GM12865 (cell line): Measurements from ENCODE around the gene HNF1B.
A peak's percentile ranks its signal among the peaks of the same experiment; 100 is the strongest.

Experiments
- DNase-seq: peaks from one replicate; pipeline ENCODE4 v3.0.0; 2010; ENCODE audit warnings: low read depth
- H3K4me3 ChIP-seq: 2 replicates; pipeline ENCODE4 v1.5.1; 2011; ENCODE audit warnings: mild to moderate bottlenecking, low read depth, low read length, control low read depth
- TF ChIP-seq, protein P1 (sequence below): IDR thresholded peaks from 2 replicates; pipeline ENCODE4 v1.5.1; 2011; ENCODE audit warnings: low read length, control low read depth, low read depth, inconsistent platforms; ENCODE audit not compliant: insufficient read depth; ENCODE audit errors: missing control alignments

Gene HNF1B

DNA sequence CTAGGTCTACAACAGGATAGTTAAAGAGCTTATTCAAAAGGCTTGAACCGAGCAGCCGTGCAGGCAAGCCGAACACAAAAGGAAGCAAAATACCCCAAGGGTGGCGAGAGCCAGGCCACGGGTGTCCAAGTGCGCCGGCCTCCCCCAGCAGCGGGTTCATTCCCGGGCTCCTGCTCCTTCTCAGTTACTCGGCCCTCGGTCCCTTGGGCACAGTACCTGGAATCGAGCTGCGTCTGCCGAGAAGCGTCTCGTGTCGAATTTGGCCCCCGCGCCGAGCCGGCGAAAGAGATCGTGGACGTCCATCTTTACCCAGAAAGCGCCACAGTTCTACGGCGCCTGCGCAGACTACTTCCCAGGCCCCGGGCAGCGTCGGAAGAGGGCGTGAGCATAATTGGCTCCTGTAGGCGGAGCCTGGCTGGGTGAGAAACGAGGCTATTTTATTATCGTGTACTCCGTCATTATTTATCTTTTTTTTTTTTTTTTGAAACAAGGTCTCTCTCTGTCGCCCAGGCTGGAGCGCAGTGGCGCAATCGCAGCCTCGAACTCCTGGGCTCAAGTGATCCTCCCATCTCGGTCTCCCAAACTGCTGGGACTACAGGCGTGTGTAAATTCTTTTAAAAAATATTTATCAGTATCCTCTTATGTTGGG, 101.6 kb downstream of the HNF1B start, which contains the start of gene DDX52:
TSS of gene DDX52 (minus strand) at position 329 of the 649 bp plus-strand sequence. CDS start at position 303, 26 bp downstream.
- peak; percentile 92 for DNase-seq
- H3K4me3 ChIP-seq = peak within 1 kb of the TSS; percentile 71
- TF ChIP-seq, protein P1, sequence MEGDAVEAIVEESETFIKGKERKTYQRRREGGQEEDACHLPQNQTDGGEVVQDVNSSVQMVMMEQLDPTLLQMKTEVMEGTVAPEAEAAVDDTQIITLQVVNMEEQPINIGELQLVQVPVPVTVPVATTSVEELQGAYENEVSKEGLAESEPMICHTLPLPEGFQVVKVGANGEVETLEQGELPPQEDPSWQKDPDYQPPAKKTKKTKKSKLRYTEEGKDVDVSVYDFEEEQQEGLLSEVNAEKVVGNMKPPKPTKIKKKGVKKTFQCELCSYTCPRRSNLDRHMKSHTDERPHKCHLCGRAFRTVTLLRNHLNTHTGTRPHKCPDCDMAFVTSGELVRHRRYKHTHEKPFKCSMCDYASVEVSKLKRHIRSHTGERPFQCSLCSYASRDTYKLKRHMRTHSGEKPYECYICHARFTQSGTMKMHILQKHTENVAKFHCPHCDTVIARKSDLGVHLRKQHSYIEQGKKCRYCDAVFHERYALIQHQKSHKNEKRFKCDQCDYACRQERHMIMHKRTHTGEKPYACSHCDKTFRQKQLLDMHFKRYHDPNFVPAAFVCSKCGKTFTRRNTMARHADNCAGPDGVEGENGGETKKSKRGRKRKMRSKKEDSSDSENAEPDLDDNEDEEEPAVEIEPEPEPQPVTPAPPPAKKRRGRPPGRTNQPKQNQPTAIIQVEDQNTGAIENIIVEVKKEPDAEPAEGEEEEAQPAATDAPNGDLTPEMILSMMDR = no peak

DNA sequence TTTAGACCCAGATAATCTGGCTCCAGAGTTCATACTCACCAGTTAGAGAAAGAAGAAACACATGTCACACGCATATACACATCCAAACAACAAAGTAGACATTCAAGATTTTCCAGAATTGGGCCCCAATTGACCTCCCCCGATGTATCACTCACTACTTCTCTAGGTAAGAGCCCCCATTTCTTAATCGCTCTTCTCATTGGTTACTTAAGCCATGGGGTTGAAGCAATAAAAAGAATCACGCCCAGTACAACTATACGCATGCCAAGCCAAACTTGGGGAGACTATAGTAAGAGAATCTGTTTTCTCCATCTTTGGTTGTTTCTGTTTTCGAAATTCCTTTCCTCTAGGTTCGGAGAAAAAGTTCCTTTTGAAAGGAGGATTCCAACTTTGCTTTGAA, 102.2 kb downstream of the HNF1B start:
- DNase-seq = no peak
- TF ChIP-seq, protein P1 = no peak
- peak overlapping the region; percentile 71 for H3K4me3 ChIP-seq

DNA sequence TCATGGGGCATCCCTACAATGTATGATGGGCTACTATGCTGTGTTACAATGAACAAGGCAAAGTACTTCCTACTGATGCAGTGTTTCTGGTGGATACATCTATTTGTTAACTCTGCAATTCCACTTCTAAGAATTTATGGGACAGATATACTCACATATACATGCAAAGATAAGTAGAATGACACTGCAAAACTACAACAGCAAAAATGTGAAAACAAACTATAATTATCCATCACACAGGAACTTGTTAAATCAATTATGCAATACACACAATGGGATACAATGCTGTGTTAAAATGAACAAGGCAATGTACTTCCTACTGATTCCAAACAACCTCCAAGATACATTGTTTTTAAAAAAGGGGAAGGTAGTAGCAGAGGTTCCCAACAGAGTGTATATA, 104.8 kb downstream of the HNF1B start:
- H3K4me3 ChIP-seq = no peak overlapping the region
- TF ChIP-seq, protein P1 = no peak
- no peak for DNase-seq

DNA sequence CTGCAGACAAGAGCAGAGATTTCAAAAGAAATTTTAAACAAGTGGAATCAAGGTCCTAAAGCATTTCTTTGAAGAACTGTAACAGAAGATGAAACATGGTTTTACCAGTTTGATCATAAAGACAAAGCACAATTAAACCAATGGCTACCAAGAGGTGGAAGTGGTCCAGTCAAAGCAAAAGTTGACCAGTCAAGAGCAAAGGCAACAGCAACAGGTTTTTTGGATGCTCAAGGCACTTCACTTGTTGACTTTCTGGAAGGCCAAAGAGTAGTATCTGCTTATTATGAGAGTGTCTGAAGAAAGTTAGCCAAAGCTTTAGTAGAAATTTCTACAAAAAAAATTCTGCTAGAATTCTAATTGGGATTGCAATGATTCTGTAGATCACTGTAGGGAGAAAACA, 106.9 kb downstream of the HNF1B start:
- H3K4me3 ChIP-seq = no peak overlapping the region
- DNase-seq = no peak
- TF ChIP-seq, protein P1 = no peak
